GM10248 (cell line): Measurements from ENCODE around the gene PLEKHG5.
A peak's percentile ranks its signal among the peaks of the same experiment; 100 is the strongest.
"Not testable (repeated sequence)": the region's sequence is repeated elsewhere in the genome, so short reads cannot be mapped to it uniquely, and the experiment has no call there.

Source experiments
- CTCF ChIA-PET: fragments of 300-600 bp; sonication (Branson Sonifier 250); formaldehyde crosslinking; extraction: SDS; loops from one replicate; lab custom pipeline; 2021; ENCODE audit warnings: antibody characterized with exemption; lab: Yijun Ruan, JAX
- POLR2A ChIA-PET: fragments of 350-650 bp; sonication (Branson Sonifier 250); formaldehyde crosslinking; extraction: SDS; loops from one replicate; lab custom pipeline; 2020; ENCODE audit warnings: antibody characterized with exemption; lab: Yijun Ruan, JAX
- DNase-seq: peaks from one replicate; pipeline ENCODE4 v3.0.0; 2012; ENCODE audit errors: extremely low spot score
- CTCF ChIP-seq: IDR thresholded peaks from 2 replicates; pipeline ENCODE4 v1.5.1; 2012; ENCODE audit warnings: mild to moderate bottlenecking, low read depth; ENCODE audit errors: extremely low read depth, missing control alignments, control extremely low read depth

Gene PLEKHG5

GRCh38 chr1:6448749-6449631 is 42.5 kb downstream of the PLEKHG5 start:
- POLR2A ChIA-PET, result no interaction called here
- CTCF ChIA-PET, result interaction anchor here (0.8 to 3.7 kb wide), 6 partner anchors 10 to 192 kb away, joined by 3 to 32 read pairs (median 3); partner anchors contain the start of gene ACOT7
- TF ChIP-seq CTCF, result no peak
- no peak for DNase-seq

GRCh38 chr1:6447818-6448748 is 43.4 kb downstream of the PLEKHG5 start:
- POLR2A ChIA-PET, result no interaction called here
- no peak for DNase-seq
- CTCF ChIA-PET, result interaction anchor here (1.2 to 3.7 kb wide), 5 partner anchors 9 to 55 kb away, joined by 3 to 32 read pairs (median 3); partner anchors contain the start of gene ACOT7
- TF ChIP-seq CTCF, result no peak

DNA sequence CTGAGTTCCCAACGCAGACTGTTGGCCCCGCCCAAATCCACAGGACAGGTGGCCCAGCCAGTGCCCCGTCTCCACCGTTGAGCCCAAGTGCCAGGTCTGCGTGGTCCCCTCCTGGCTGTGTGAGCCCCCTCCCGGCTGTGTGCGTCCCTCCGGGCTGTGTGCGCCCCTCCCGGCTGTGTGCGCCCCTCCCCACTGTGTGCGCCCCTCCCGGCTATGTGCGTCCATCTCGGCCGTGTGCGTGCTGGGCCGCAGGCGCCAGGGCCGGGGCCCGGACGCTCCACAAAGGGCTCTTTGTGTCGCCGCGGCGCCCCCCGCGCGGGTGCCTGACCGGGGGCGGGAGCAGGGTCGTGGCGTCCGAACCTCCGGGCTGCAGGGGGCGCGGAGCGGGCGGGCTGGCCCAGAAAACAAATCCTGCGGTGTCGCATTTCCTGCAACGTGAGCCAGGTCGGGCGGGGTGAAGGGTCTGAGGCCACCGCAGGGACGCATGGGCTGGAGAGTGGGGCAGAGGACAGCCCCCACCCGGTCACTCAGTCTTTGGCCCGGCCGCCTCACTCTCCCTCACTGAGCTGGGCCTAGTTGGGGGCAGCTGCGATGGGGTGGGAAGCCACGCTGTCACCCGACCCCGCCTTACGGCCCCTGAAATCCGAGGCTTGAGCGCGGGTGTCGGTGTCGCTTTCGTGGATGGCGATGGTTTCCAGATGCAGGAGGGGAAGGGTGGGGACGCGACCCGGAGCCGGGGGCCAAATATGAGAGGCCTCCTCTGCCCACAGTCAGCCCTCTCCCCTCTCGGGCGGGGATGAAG is 44.2 kb downstream of the PLEKHG5 start:
- ChIA-PET CTCF (interaction anchor here (1.3 to 3.7 kb wide), 5 partner anchors 8 to 33 kb away, joined by 3 to 32 read pairs (median 4); no protein-coding TSS in a partner anchor), POLR2A (no interaction called here)
- no peak for TF ChIP-seq CTCF
- no peak for DNase-seq

GRCh38 chr1:6446665-6447015 is 44.8 kb downstream of the PLEKHG5 start:
- POLR2A ChIA-PET, result no interaction called here
- CTCF ChIA-PET, result interaction anchor here (1.4 to 3.7 kb wide), 5 partner anchors 7 to 33 kb away, joined by 4 to 32 read pairs (median 4); no protein-coding TSS in a partner anchor
- no peak for TF ChIP-seq CTCF

DNA sequence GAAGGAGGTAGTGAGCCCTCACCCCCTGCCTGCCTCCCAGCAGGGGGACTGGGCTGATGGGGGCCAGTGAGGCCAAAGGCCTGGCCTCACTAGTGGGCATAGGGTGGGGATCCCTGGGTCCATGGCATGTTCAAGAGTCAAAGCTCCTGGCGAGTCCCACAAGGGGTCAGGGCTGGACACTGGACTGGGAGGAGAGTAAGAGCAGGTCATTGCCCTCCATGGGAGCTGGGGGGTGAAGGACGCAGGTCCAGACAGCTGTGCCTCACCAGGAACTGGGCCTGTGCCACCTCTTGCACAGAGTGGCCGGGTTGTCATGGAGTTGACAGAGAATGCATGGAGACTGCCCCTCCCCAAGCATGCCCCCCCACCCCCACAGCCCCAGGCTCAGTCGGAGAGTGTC is 45.5 kb downstream of the PLEKHG5 start:
- CTCF ChIA-PET, result interaction anchor here (1.2 to 1.7 kb wide), 5 partner anchors 23 to 44 kb away, joined by 3 to 7 read pairs (median 4); no protein-coding TSS in a partner anchor
- POLR2A ChIA-PET, DNase-seq: not testable (repeated sequence)

More at GRCh38 chr1:6446665-6447015, 44.8 kb downstream of the PLEKHG5 start:
- DNase-seq, result no peak

DNA sequence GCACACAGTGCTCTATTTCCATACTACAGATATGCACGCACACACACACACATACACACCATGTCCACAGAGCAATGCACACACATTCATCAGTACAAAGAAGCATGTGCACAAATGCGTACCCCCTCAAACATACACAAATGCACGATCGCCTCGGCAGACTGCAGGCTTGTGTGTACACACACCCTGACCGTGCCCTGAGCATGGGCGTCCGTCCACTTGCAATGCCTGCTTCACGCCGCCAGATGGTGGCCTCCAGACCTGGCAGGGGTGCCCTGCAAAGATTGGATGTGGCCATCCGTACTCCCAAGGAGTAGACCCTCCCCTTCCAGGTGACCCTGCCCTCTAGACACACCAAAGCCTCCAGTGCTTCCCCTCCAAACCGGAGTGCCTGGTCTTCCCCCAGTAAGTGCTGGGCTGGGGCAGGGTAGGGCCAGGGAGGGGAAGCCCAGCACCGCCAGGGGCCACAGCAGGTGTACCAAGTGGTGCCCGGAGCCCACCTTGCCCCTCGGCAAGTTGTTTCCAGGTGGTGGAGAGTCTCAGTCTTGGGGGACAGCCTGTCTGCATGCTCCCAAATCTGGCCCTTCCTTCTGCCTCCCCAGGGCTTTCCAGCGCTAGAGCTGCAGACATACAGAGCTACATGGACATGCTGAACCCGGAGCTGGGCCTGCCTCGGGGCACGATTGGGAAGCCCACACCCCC is 46.3 kb downstream of the PLEKHG5 start:
- no peak for DNase-seq
- ChIA-PET POLR2A (no interaction called here), CTCF (interaction anchor here (1.2 to 1.7 kb wide), 5 partner anchors 22 to 201 kb away, joined by 3 to 7 read pairs (median 4); no protein-coding TSS in a partner anchor)
- peak; percentile 58 for TF ChIP-seq CTCF
